ENCODE results near the gene PAX5. TPM values are rescaled to one million over a fixed set of nuclear protein-coding genes. Genes with fewer than 3 reads are reported as not detected.

PAX5 gene
- total RNA-seq, 2 experiments from 2014 or later: 62.5 to 141 TPM

GRCh38 chr9:37004424-37004935 lies 29.6 kb downstream of the PAX5 start:
- no peaks in the 10 kb centered on the region for H3K9me3 ChIP-seq (ENCODE audit: low read length)
- H3K4me2 ChIP-seq (ENCODE audit: low read length): peak overlapping the region; percentile 86
- CTCF ChIA-PET (ENCODE audit: unreplicated experiment): interaction anchor here (0.5 to 1.0 kb wide), 2 partner anchors 30 to 199 kb away, joined by 3 read pairs; no protein-coding TSS in a partner anchor
- no TSS peak for BruUV-seq (replicated peaks)
- intact Hi-C loops (cut with micrococcal nuclease; ENCODE audit: unreplicated experiment): loop anchor here (1.0 to 5.0 kb wide), 2 partner anchors 26 to 118 kb away; partner anchors contain the start of gene ZCCHC7
- H3K4me3 ChIP-seq (ENCODE audit: low read depth, low read length, poor library complexity, severe bottlenecking): peak overlapping the region; percentile 56
- H3K79me2 ChIP-seq (ENCODE audit: insufficient read depth, low read depth, low read length): peaks cover 84% of the 10 kb centered on the region; the same call in 1 of the 2 replicates
- H3K4me1 ChIP-seq (ENCODE audit: insufficient read depth, low read length, poor library complexity, severe bottlenecking): peaks cover 100% of the 10 kb centered on the region
- H4K20me1 ChIP-seq (ENCODE audit: insufficient read depth, low read length): no peaks in the 10 kb centered on the region
- peak; percentile 87 for DNase-seq (ENCODE audit: low spot score)
- peak overlapping the region; percentile 96 for H3K27ac ChIP-seq (ENCODE audit: low read depth, low read length, poor library complexity, severe bottlenecking)
- no peak for TF ChIP-seq EZH2phosphoT487 (IDR thresholded peaks at IDR 0.05; ENCODE audit: borderline replicate concordance, low read depth, low read length)
- peak; percentile 48; the same call in 1 of the 2 replicates for TF ChIP-seq CTCF (conservative IDR thresholded peaks at IDR 0.05; ENCODE audit: low read length)
- POLR2A ChIA-PET: interaction anchor here (0.6 to 2.1 kb wide), 22 partner anchors 10 to 402 kb away, joined by 3 to 11 read pairs (median 4); partner anchors contain the start of gene PAX5
- no peaks in the 10 kb centered on the region for H3K9me2 ChIP-seq (ENCODE audit: insufficient read depth, low read length)
- H2AFZ ChIP-seq (ENCODE audit: low read length): no peak overlapping the region
- H3K36me3 ChIP-seq (ENCODE audit: insufficient read depth, low read length): peaks cover 88% of the 10 kb centered on the region

GRCh38 chr9:37002413-37003217 lies 31.5 kb downstream of the PAX5 start:
- H3K36me3 ChIP-seq (ENCODE audit: insufficient read depth, low read length): peaks cover 86% of the 10 kb centered on the region
- H3K4me3 ChIP-seq (ENCODE audit: low read depth, low read length, poor library complexity, severe bottlenecking): peak overlapping the region; percentile 56
- H3K9me2 ChIP-seq (ENCODE audit: insufficient read depth, low read length): no peaks in the 10 kb centered on the region
- DNase-seq (ENCODE audit: low spot score): peak; percentile 49
- H4K20me1 ChIP-seq (ENCODE audit: insufficient read depth, low read length): no peaks in the 10 kb centered on the region
- POLR2A ChIA-PET: interaction anchor here (0.7 to 1.2 kb wide), 3 partner anchors 36 to 461 kb away, joined by 3 to 5 read pairs (median 3); no protein-coding TSS in a partner anchor
- BruUV-seq (replicated peaks): no TSS peak
- CTCF ChIA-PET (ENCODE audit: unreplicated experiment): no interaction called here
- peak overlapping the region; percentile 86 for H3K4me2 ChIP-seq (ENCODE audit: low read length)
- H2AFZ ChIP-seq (ENCODE audit: low read length): no peak overlapping the region
- TF ChIP-seq CTCF (conservative IDR thresholded peaks at IDR 0.05; ENCODE audit: low read length): no peak
- no peak for TF ChIP-seq EZH2phosphoT487 (IDR thresholded peaks at IDR 0.05; ENCODE audit: borderline replicate concordance, low read depth, low read length)
- peaks cover 90% of the 10 kb centered on the region; the same call in 1 of the 2 replicates for H3K79me2 ChIP-seq (ENCODE audit: insufficient read depth, low read depth, low read length)
- no peaks in the 10 kb centered on the region for H3K9me3 ChIP-seq (ENCODE audit: low read length)
- intact Hi-C loops (cut with micrococcal nuclease; ENCODE audit: unreplicated experiment): loop anchor here (5.0 kb wide), 1 partner anchor 120 kb away; the partner anchor contains the start of gene ZCCHC7
- H3K4me1 ChIP-seq (ENCODE audit: insufficient read depth, low read length, poor library complexity, severe bottlenecking): peaks cover 100% of the 10 kb centered on the region
- peak overlapping the region; percentile 96 for H3K27ac ChIP-seq (ENCODE audit: low read depth, low read length, poor library complexity, severe bottlenecking)
